Neural crest cell (in vitro differentiated cells): Measurements from ENCODE around the gene ASF1B. TPM values are rescaled to one million over a fixed set of nuclear protein-coding genes. Genes with fewer than 3 reads are reported as not detected.

Experiments
- DNase-seq: peaks from one replicate; pipeline ENCODE4 v3.0.0; 2021; ENCODE audit warnings: low read depth, mixed read lengths, low spot score
- H3K27ac Mint-ChIP-seq: one replicate; pipeline ENCODE4 v1.8.0; 2021; ENCODE audit warnings: mild to moderate bottlenecking, mixed read lengths; ENCODE audit not compliant: unreplicated experiment
- H3K27me3 Mint-ChIP-seq: 2 replicates; pipeline ENCODE4 v1.8.0; 2021; ENCODE audit warnings: low read depth, mild to moderate bottlenecking, mixed read lengths
- H3K36me3 Mint-ChIP-seq: 2 replicates; pipeline ENCODE4 v1.8.0; 2021; ENCODE audit warnings: low read depth, mild to moderate bottlenecking, mixed read lengths
- H3K4me1 Mint-ChIP-seq: 2 replicates; pipeline ENCODE4 v1.8.0; 2021; ENCODE audit warnings: mixed read lengths
- H3K4me3 Mint-ChIP-seq: one replicate; pipeline ENCODE4 v1.8.0; 2021; ENCODE audit warnings: mild to moderate bottlenecking, mixed read lengths
- H3K9me3 Mint-ChIP-seq: 2 replicates; pipeline ENCODE4 v1.8.0; 2021; ENCODE audit warnings: mixed read lengths
- CTCF ChIP-seq: fragments of 200-600 bp; sonication (generic); conservative IDR thresholded peaks from 2 replicates; pipeline ENCODE4 v1.5.0; 2021; ENCODE audit warnings: antibody characterized with exemption, mild to moderate bottlenecking
- total RNA-seq: library from RNA; stranded (reverse); gene quantifications from 2 replicates; pipeline ENCODE4 v1.2.1, GENCODE V29; 2021

ASF1B gene
- total RNA-seq, 1 donor from 2014 or later: 55.6 TPM

GRCh38 chr19:14177496-14178074 lies 41.2 kb upstream of the ASF1B start:
- no peak for TF ChIP-seq CTCF
- DNase-seq: no peak
- no peak overlapping the region for H3K4me3 Mint-ChIP-seq
- H3K9me3 Mint-ChIP-seq: no peaks in the 10 kb centered on the region
- no peaks in the 10 kb centered on the region for H3K27me3 Mint-ChIP-seq
- peaks cover 3% of the 10 kb centered on the region for H3K36me3 Mint-ChIP-seq
- peaks cover 7% of the 10 kb centered on the region for H3K4me1 Mint-ChIP-seq
- no peak overlapping the region for H3K27ac Mint-ChIP-seq

- Mint-ChIP-seq H3K36me3 (peaks cover 15% of the 10 kb centered on the region), H3K27me3 (no peaks in the 10 kb centered on the region), H3K27ac (no peak overlapping the region)
Measured at GRCh38 chr19:14175351-14175792, 39.0 kb upstream of the ASF1B start.

DNA sequence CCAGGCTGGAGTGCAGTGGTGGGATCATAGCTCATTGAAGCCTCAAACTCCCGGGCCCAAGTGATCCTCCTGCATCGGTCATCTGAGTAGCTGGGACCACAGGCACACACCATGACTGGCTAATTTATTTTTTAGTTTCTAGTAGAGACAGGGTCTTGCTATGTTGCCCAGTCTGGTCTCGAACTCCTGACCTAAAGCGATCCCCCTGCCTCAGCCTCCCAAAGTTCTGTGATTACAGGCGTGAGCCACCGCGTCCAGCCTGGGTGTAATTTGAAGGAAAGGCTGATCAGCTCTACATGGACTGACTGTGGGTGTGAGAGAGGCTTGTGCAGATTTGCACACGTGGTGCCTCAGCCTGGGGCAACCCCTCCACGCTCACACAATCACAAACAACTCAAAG lies 38.5 kb upstream of the ASF1B start:
- Mint-ChIP-seq H3K4me1 (peaks cover 7% of the 10 kb centered on the region), H3K27ac (no peak overlapping the region)
- TF ChIP-seq CTCF: no peak

More at GRCh38 chr19:14175351-14175792, 39.0 kb upstream of the ASF1B start:
- peaks cover 7% of the 10 kb centered on the region for H3K4me1 Mint-ChIP-seq
- TF ChIP-seq CTCF: no peak
- no peak overlapping the region for H3K4me3 Mint-ChIP-seq
- no peak for DNase-seq
- no peaks in the 10 kb centered on the region for H3K9me3 Mint-ChIP-seq

DNA sequence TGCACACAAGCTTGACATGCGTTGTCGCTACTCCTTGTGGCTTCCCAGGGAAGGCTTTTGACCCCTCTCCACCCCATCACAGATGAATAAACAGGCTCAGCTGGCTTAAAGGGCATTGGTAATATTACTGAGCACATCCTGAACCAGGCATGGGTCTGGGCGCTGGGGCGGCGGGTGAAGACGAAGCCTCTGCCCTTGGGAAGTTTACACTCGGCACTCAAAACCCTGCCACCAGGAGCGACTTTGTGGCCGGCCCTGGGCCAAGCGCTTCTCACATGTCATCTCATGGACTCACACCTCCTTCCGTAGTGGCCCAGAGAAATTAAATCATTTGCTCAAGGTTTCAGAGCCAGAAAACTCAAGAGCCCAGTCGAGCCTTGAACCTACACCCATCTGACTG lies 32.6 kb upstream of the ASF1B start:
- Mint-ChIP-seq H3K27me3 (no peaks in the 10 kb centered on the region), H3K4me1 (peaks cover 11% of the 10 kb centered on the region), H3K36me3 (peaks cover 17% of the 10 kb centered on the region), H3K4me3 (no peak overlapping the region), H3K27ac (no peak overlapping the region), H3K9me3 (no peaks in the 10 kb centered on the region)
- TF ChIP-seq CTCF: no peak
- no peak for DNase-seq

More for the DNA sequence above, 38.5 kb upstream of the ASF1B start:
- no peaks in the 10 kb centered on the region for H3K27me3 Mint-ChIP-seq
- H3K4me3 Mint-ChIP-seq: no peak overlapping the region
- peaks cover 19% of the 10 kb centered on the region for H3K36me3 Mint-ChIP-seq
- no peak for DNase-seq
- H3K9me3 Mint-ChIP-seq: no peaks in the 10 kb centered on the region

- TF ChIP-seq CTCF: no peak
- Mint-ChIP-seq H3K27ac (peak overlapping the region; percentile 88), H3K4me1 (peaks cover 12% of the 10 kb centered on the region), H3K27me3 (no peaks in the 10 kb centered on the region), H3K4me3 (no peak overlapping the region), H3K9me3 (no peaks in the 10 kb centered on the region), H3K36me3 (peaks cover 16% of the 10 kb centered on the region)
- no peak for DNase-seq
Measured at GRCh38 chr19:14168259-14168972, 32.0 kb upstream of the ASF1B start.
